ENCODE measurements around the gene TIMD4. TPM values are rescaled to one million over a fixed set of nuclear protein-coding genes. Genes with fewer than 3 reads are reported as not detected.

The TIMD4 gene
- total and polyA plus RNA-seq, 9 donors: 0.07 to 0.67 TPM; not detected in 7

- no peak overlapping the region for H3K27ac ChIP-seq
- H3K4me3 ChIP-seq: no peak overlapping the region
- H3K9me3 ChIP-seq: no peaks in the 10 kb centered on the region
- TF ChIP-seq EP300 (IDR thresholded peaks at IDR 0.05): no peak
- no peak for TF ChIP-seq CTCF (IDR thresholded peaks at IDR 0.05)
- no peak for TF ChIP-seq POLR2A (IDR thresholded peaks at IDR 0.05)
- WGBS, 3 donors: 26 to 43% (median 42%) methylated on average over 1 of the region's 1 CpG
- H3K27me3 ChIP-seq: no peaks in the 10 kb centered on the region
- no peaks in the 10 kb centered on the region for H3K36me3 ChIP-seq
- no peaks in the 10 kb centered on the region for H3K4me1 ChIP-seq (ENCODE audit: insufficient read depth)
- intact Hi-C loops (cut with DNase I): no loop called here
- DNase-seq: no peak
Observed at GRCh38 chr5:156892223-156892622, 70.8 kb downstream of the TIMD4 start.

- Histone ChIP-seq H3K4me1 (ENCODE audit: insufficient read depth) (no peaks in the 10 kb centered on the region), H3K27ac (no peak overlapping the region), H3K9me3 (no peaks in the 10 kb centered on the region), H3K36me3 (no peaks in the 10 kb centered on the region), H3K27me3 (no peaks in the 10 kb centered on the region), H3K4me3 (no peak overlapping the region)
- intact Hi-C loops (cut with DNase I): no loop called here
- no peak for DNase-seq
- TF ChIP-seq EP300 (IDR thresholded peaks at IDR 0.05): no peak
- TF ChIP-seq CTCF (IDR thresholded peaks at IDR 0.05): no peak
- no peak for TF ChIP-seq POLR2A (IDR thresholded peaks at IDR 0.05)
- 66 to 78% (median 72%) methylated on average over 2 of the region's 2 CpGs for WGBS, 3 donors
Observed at GRCh38 chr5:156888520-156888919, 74.5 kb downstream of the TIMD4 start.

- Histone ChIP-seq H3K27ac (no peak overlapping the region), H3K4me1 (ENCODE audit: insufficient read depth) (no peaks in the 10 kb centered on the region), H3K9me3 (no peaks in the 10 kb centered on the region), H3K36me3 (no peaks in the 10 kb centered on the region), H3K27me3 (no peaks in the 10 kb centered on the region), H3K4me3 (no peak overlapping the region)
- DNase-seq: no peak
- intact Hi-C loops (cut with DNase I): no loop called here
- 53 to 77% (median 60%) methylated on average over 3 of the region's 3 CpGs for WGBS, 3 donors
- TF ChIP-seq POLR2A (IDR thresholded peaks at IDR 0.05): no peak
- TF ChIP-seq CTCF (IDR thresholded peaks at IDR 0.05): no peak
- no peak for TF ChIP-seq EP300 (IDR thresholded peaks at IDR 0.05)
Observed at GRCh38 chr5:156883316-156883875, 79.6 kb downstream of the TIMD4 start.

- TF ChIP-seq EP300 (IDR thresholded peaks at IDR 0.05) (no peak), POLR2A (IDR thresholded peaks at IDR 0.05) (no peak), CTCF (IDR thresholded peaks at IDR 0.05) (no peak)
- Histone ChIP-seq H3K4me3 (no peak overlapping the region), H3K27me3 (no peaks in the 10 kb centered on the region), H3K36me3 (no peaks in the 10 kb centered on the region), H3K4me1 (ENCODE audit: insufficient read depth) (no peaks in the 10 kb centered on the region), H3K27ac (no peak overlapping the region), H3K9me3 (no peaks in the 10 kb centered on the region)
- 78 to 89% (median 82%) methylated on average over 3 of the region's 3 CpGs for WGBS, 3 donors
- DNase-seq: no peak
- intact Hi-C loops (cut with DNase I): no loop called here
Observed at GRCh38 chr5:156879665-156880285, 83.3 kb downstream of the TIMD4 start.

Data from ovary (tissue), 9 donors.